ENCODE results near the gene CYBC1.

The CYBC1 gene

DNA sequence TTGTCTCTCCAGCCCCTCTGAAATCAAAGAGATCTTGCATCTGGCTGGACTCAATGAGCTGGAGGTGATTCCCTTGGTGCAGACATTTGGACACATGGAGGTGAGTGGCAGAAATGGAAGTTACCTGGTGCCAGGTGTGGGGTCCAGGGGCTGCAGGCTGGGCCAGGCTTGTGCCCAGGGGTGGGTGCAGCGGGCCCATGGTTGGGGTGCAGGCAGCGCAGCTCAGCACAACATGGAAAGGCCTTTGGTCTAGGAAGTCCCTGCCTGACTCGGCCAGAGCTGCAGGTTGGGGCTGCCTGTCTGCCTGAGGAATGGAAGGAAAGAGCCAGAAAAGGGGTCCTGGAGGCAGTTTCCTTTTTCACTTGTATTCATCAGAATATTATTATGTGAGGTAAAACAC, 22.0 kb downstream of the CYBC1 start:
- H2AK5ac ChIP-seq (ENCODE audit: low read depth, low read length) = no peak overlapping the region
- H2BK120ac ChIP-seq (ENCODE audit: low read depth, low read length) = no peak overlapping the region
- H2BK15ac ChIP-seq (ENCODE audit: low read length) = no peak overlapping the region
- no peak overlapping the region for H2AFZ ChIP-seq (ENCODE audit: low read length)
- H2BK12ac ChIP-seq (ENCODE audit: low read length) = no peak overlapping the region
- H3K4me1 ChIP-seq (ENCODE audit: control insufficient read depth in 2 of 2, insufficient read depth in 1 of 2, low read depth in 1 of 2, low read length in 2 of 2) = no peaks in the 10 kb centered on the region
- H3K9ac ChIP-seq (ENCODE audit: low read depth, low read length, poor library complexity) = no peak overlapping the region
- H3K4me3 ChIP-seq (ENCODE audit: low read length in 2 of 2) = no peak overlapping the region
- no peaks in the 10 kb centered on the region for H3K27me3 ChIP-seq (ENCODE audit: control insufficient read depth in 3 of 3, insufficient read depth in 3 of 3, low read depth in 1 of 3, low read length in 3 of 3)
- no peak overlapping the region for H3K4ac ChIP-seq (ENCODE audit: low read length)
- H3K4me2 ChIP-seq (ENCODE audit: insufficient read depth, low read length, poor library complexity, severe bottlenecking) = no peak overlapping the region
- no peak overlapping the region for H3K14ac ChIP-seq (ENCODE audit: low read length)
- H3K23ac ChIP-seq (ENCODE audit: low read depth, low read length, poor library complexity) = no peak overlapping the region
- H4K8ac ChIP-seq (ENCODE audit: low read depth, low read length) = no peak overlapping the region
- H3K79me1 ChIP-seq (ENCODE audit: low read depth, low read length) = no peaks in the 10 kb centered on the region
- H4K91ac ChIP-seq (ENCODE audit: low read depth, low read length, poor library complexity) = no peak overlapping the region
- DNase-seq (ENCODE audit: low spot score) = no peak
- H2BK5ac ChIP-seq (ENCODE audit: low read length) = no peak overlapping the region
- H3K27ac ChIP-seq (replicated peaks; ENCODE audit: low read length) = no peak overlapping the region
- no peak overlapping the region for H3K18ac ChIP-seq (ENCODE audit: low read length)
- WGBS, 2 donors (ENCODE audit: extremely low coverage in 2 of 2, insufficient read length in 2 of 2, insufficient replicate concordance in 1 of 2) = no CpG with 5 or more reads among the region's 3 CpGs
- peaks cover 0 to 1% of the 10 kb centered on the region in 2 donors for H3K36me3 ChIP-seq (replicated peaks in 1 of 2; ENCODE audit: control insufficient read depth in 2 of 2, insufficient read depth in 2 of 2, low read length in 2 of 2)
- peaks cover 0 to 4% of the 10 kb centered on the region in 2 donors for H3K9me3 ChIP-seq (replicated peaks in 1 of 2; ENCODE audit: control insufficient read depth in 2 of 2, insufficient read depth in 1 of 2, low read depth in 1 of 2, low read length in 2 of 2)

DNA sequence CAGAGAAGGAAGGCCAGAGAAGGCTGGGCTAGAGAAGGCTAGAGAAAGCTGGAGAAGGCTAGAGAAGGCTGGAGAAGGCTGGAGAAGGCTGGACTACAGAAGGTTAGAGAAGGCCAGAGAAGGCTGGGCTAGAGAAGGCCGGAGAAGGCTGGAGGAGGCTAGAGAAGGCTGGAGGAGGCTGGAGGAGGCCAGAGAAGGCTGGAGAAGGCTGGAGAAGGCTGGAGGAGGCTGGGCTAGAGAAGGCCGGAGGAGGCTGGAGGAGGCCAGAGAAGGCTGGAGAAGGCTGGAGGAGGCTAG, 25.7 kb downstream of the CYBC1 start:
- Histone ChIP-seq H3K27me3 (ENCODE audit: control insufficient read depth in 3 of 3, insufficient read depth in 3 of 3, low read depth in 1 of 3, low read length in 3 of 3) (no peaks in the 10 kb centered on the region), H3K4me3 (ENCODE audit: low read length in 2 of 2) (no peak overlapping the region), H2AK5ac (ENCODE audit: low read depth, low read length) (no peak overlapping the region), H4K91ac (ENCODE audit: low read depth, low read length, poor library complexity) (no peak overlapping the region), H2BK120ac (ENCODE audit: low read depth, low read length) (no peak overlapping the region), H3K9ac (ENCODE audit: low read depth, low read length, poor library complexity) (no peak overlapping the region), H3K9me3 (replicated peaks in 1 of 2; ENCODE audit: control insufficient read depth in 2 of 2, insufficient read depth in 1 of 2, low read depth in 1 of 2, low read length in 2 of 2) (peaks cover 4 to 8% of the 10 kb centered on the region in 2 donors), H3K4me2 (ENCODE audit: insufficient read depth, low read length, poor library complexity, severe bottlenecking) (no peak overlapping the region), H4K8ac (ENCODE audit: low read depth, low read length) (no peak overlapping the region), H3K27ac (replicated peaks; ENCODE audit: low read length) (no peak overlapping the region), H3K18ac (ENCODE audit: low read length) (no peak overlapping the region), H2AFZ (ENCODE audit: low read length) (no peak overlapping the region), H3K79me1 (ENCODE audit: low read depth, low read length) (no peaks in the 10 kb centered on the region), H3K36me3 (replicated peaks in 1 of 2; ENCODE audit: control insufficient read depth in 2 of 2, insufficient read depth in 2 of 2, low read length in 2 of 2) (peaks cover 9 to 20% of the 10 kb centered on the region in 2 donors), H3K23ac (ENCODE audit: low read depth, low read length, poor library complexity) (no peak overlapping the region), H3K4me1 (ENCODE audit: control insufficient read depth in 2 of 2, insufficient read depth in 1 of 2, low read depth in 1 of 2, low read length in 2 of 2) (no peaks in the 10 kb centered on the region), H2BK12ac (ENCODE audit: low read length) (no peak overlapping the region), H3K4ac (ENCODE audit: low read length) (no peak overlapping the region), H3K14ac (ENCODE audit: low read length) (no peak overlapping the region), H2BK15ac (ENCODE audit: low read length) (no peak overlapping the region), H2BK5ac (ENCODE audit: low read length) (no peak overlapping the region)
- DNase-seq (ENCODE audit: low spot score) = no peak
- no CpG with 5 or more reads among the region's 2 CpGs for WGBS, 2 donors (ENCODE audit: extremely low coverage in 2 of 2, insufficient read length in 2 of 2, insufficient replicate concordance in 1 of 2)

DNA sequence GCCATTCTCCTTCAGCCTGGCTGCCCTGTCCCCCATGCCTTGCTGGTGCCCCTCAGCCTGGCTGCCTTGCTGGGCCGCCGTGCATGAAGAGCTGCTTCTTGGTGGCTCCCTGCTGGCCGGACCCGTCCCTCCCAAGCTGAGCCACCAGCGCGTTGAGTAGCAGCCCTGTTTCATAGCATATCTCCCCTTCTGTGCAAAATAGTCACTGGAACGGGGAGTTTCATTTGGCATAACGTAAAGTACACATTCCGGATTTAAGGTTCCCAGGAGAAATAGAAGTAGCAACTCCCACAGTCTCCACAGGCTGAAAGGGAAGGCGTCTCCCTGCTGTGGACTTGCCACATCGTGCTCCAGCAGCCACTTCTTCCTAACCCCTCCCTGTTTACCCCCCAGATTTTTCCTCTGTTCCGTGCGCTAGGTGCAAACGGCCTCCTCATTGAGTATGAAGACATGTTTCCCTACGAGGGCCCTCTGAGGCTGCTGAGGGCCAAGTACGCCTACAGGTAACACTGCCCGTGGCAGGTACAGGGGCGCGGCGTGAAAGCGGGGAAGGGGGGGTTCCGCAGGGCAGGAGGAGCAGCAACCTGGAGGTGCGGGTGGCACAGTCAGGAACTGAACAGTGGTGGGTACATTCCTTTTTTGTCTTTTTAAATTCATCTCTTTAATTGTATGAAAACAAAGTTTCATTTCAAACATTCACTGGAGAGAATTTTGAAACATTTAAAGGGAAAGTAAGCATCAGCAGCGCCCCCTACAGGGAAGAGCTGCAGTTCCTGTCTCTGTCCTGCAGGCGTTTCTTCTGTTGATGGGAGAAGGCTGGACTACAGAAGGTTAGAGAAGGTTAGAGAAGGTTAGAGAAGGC, 26.3 kb downstream of the CYBC1 start:
- no peak overlapping the region for H3K4me3 ChIP-seq (ENCODE audit: low read length in 2 of 2)
- DNase-seq (ENCODE audit: low spot score) = peak; percentile 30
- WGBS, 2 donors (ENCODE audit: extremely low coverage in 2 of 2, insufficient read length in 2 of 2, insufficient replicate concordance in 1 of 2) = no CpG with 5 or more reads among the region's 25 CpGs

DNA sequence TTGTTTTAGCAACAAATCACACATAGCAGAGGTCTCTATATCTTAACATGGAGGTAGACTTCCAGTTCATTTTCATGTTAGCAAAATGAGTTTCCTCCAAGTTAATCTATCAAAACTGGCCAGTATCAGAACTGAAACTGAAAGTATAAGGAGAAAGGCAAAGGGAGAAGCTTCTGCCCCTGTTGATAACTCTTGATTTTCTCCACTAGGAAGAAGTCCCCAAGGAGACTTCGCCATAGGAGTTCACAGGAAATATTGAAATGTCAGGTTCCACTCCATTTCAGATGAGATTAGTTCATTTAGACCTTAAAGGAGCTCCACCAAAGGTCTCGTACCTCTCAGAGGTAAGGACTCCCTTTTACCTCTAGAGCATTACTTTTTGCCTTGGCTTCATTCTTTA, 31.0 kb downstream of the CYBC1 start:
- no peaks in the 10 kb centered on the region for H3K27me3 ChIP-seq (ENCODE audit: control insufficient read depth in 3 of 3, insufficient read depth in 3 of 3, low read depth in 1 of 3, low read length in 3 of 3)
- no CpG with 5 or more reads among the region's 2 CpGs for WGBS, 2 donors (ENCODE audit: extremely low coverage in 2 of 2, insufficient read length in 2 of 2, insufficient replicate concordance in 1 of 2)
- H3K4me3 ChIP-seq (ENCODE audit: low read length in 2 of 2) = peak overlapping the region in 1 of 2 donors; percentile 94
- no peak overlapping the region for H3K27ac ChIP-seq (replicated peaks; ENCODE audit: low read length)
- H2AFZ ChIP-seq (ENCODE audit: low read length) = no peak overlapping the region
- H2AK5ac ChIP-seq (ENCODE audit: low read depth, low read length) = no peak overlapping the region
- no peak overlapping the region for H2BK120ac ChIP-seq (ENCODE audit: low read depth, low read length)
- no peak overlapping the region for H3K4me2 ChIP-seq (ENCODE audit: insufficient read depth, low read length, poor library complexity, severe bottlenecking)
- H3K4me1 ChIP-seq (ENCODE audit: control insufficient read depth in 2 of 2, insufficient read depth in 1 of 2, low read depth in 1 of 2, low read length in 2 of 2) = peaks cover 5% of the 10 kb centered on the region in 2 donors
- no peak overlapping the region for H2BK5ac ChIP-seq (ENCODE audit: low read length)
- H3K23ac ChIP-seq (ENCODE audit: low read depth, low read length, poor library complexity) = no peak overlapping the region
- no peak overlapping the region for H3K14ac ChIP-seq (ENCODE audit: low read length)
- DNase-seq (ENCODE audit: low spot score) = no peak
- H3K9me3 ChIP-seq (replicated peaks in 1 of 2; ENCODE audit: control insufficient read depth in 2 of 2, insufficient read depth in 1 of 2, low read depth in 1 of 2, low read length in 2 of 2) = peaks cover 4 to 8% of the 10 kb centered on the region in 2 donors
- no peak overlapping the region for H4K8ac ChIP-seq (ENCODE audit: low read depth, low read length)
- H3K79me1 ChIP-seq (ENCODE audit: low read depth, low read length) = peaks cover 1% of the 10 kb centered on the region
- H2BK12ac ChIP-seq (ENCODE audit: low read length) = no peak overlapping the region
- H3K36me3 ChIP-seq (replicated peaks in 1 of 2; ENCODE audit: control insufficient read depth in 2 of 2, insufficient read depth in 2 of 2, low read length in 2 of 2) = peaks cover 9 to 28% of the 10 kb centered on the region in 2 donors
- no peak overlapping the region for H2BK15ac ChIP-seq (ENCODE audit: low read length)
- H4K91ac ChIP-seq (ENCODE audit: low read depth, low read length, poor library complexity) = no peak overlapping the region
- no peak overlapping the region for H3K9ac ChIP-seq (ENCODE audit: low read depth, low read length, poor library complexity)
- H3K4ac ChIP-seq (ENCODE audit: low read length) = no peak overlapping the region
- H3K18ac ChIP-seq (ENCODE audit: low read length) = no peak overlapping the region

More for the DNA sequence above, 26.3 kb downstream of the CYBC1 start:
- Histone ChIP-seq H4K8ac (ENCODE audit: low read depth, low read length) (no peak overlapping the region), H3K9ac (ENCODE audit: low read depth, low read length, poor library complexity) (peak overlapping the region; percentile 32), H3K79me1 (ENCODE audit: low read depth, low read length) (no peaks in the 10 kb centered on the region), H3K27me3 (ENCODE audit: control insufficient read depth in 3 of 3, insufficient read depth in 3 of 3, low read depth in 1 of 3, low read length in 3 of 3) (no peaks in the 10 kb centered on the region), H3K9me3 (replicated peaks in 1 of 2; ENCODE audit: control insufficient read depth in 2 of 2, insufficient read depth in 1 of 2, low read depth in 1 of 2, low read length in 2 of 2) (peaks cover 4 to 8% of the 10 kb centered on the region in 2 donors), H3K23ac (ENCODE audit: low read depth, low read length, poor library complexity) (no peak overlapping the region), H2BK12ac (ENCODE audit: low read length) (no peak overlapping the region), H3K36me3 (replicated peaks in 1 of 2; ENCODE audit: control insufficient read depth in 2 of 2, insufficient read depth in 2 of 2, low read length in 2 of 2) (peaks cover 9 to 23% of the 10 kb centered on the region in 2 donors), H3K4me1 (ENCODE audit: control insufficient read depth in 2 of 2, insufficient read depth in 1 of 2, low read depth in 1 of 2, low read length in 2 of 2) (no peaks in the 10 kb centered on the region), H2AK5ac (ENCODE audit: low read depth, low read length) (no peak overlapping the region), H4K91ac (ENCODE audit: low read depth, low read length, poor library complexity) (no peak overlapping the region), H2BK120ac (ENCODE audit: low read depth, low read length) (no peak overlapping the region), H3K14ac (ENCODE audit: low read length) (no peak overlapping the region), H3K4ac (ENCODE audit: low read length) (no peak overlapping the region), H2BK15ac (ENCODE audit: low read length) (no peak overlapping the region), H2BK5ac (ENCODE audit: low read length) (no peak overlapping the region), H3K18ac (ENCODE audit: low read length) (peak overlapping the region; percentile 76), H3K4me2 (ENCODE audit: insufficient read depth, low read length, poor library complexity, severe bottlenecking) (no peak overlapping the region), H3K27ac (replicated peaks; ENCODE audit: low read length) (no peak overlapping the region), H2AFZ (ENCODE audit: low read length) (no peak overlapping the region)

Data from neuronal stem cell (in vitro differentiated cells).